Activated T-cell treated with anti-CD3 and anti-CD28 coated beads, Interleukin-2, amount 50 U/mL, for 72 hours (primary cell): ENCODE measurements around the gene DUS1L. TPM values are rescaled to one million over a fixed set of nuclear protein-coding genes. Genes with fewer than 3 reads are reported as not detected.

Experiments
- ATAC-seq, 2 donors: fragments of 150-1000 bp; cut with Tn5 transposase; replicated peaks in 1 of 2; 2 replicates each; pipeline ENCODE4 v1.10.0; 2021; ENCODE audit warnings: moderate library complexity in 2 of 2, mild to moderate bottlenecking in 1 of 2
- DNase-seq, 2 donors: peaks; one replicate each; pipeline ENCODE4 v3.0.0; 2021 to 2022; ENCODE audit warnings: mixed read lengths in 1 of 2
- H3K27ac Mint-ChIP-seq: one replicate; pipeline ENCODE4 v1.8.0; 2022; ENCODE audit warnings: mild to moderate bottlenecking, moderate library complexity, mixed read lengths
- H3K27me3 Mint-ChIP-seq: one replicate; pipeline ENCODE4 v1.8.0; 2022; ENCODE audit warnings: low read depth, mixed read lengths
- H3K36me3 Mint-ChIP-seq, 2 donors: one replicate each; pipeline ENCODE4 v1.8.0; 2022; ENCODE audit warnings: mixed read lengths in 2 of 2, mild to moderate bottlenecking in 1 of 2; ENCODE audit not compliant: insufficient read depth in 2 of 2
- H3K4me1 Mint-ChIP-seq: one replicate; pipeline ENCODE4 v1.8.0; 2022; ENCODE audit warnings: low read depth, mixed read lengths
- H3K4me3 Mint-ChIP-seq, 2 donors: one replicate each; pipeline ENCODE4 v1.8.0; 2022; ENCODE audit warnings: mild to moderate bottlenecking in 2 of 2, mixed read lengths in 2 of 2, moderate library complexity in 2 of 2
- H3K9me3 Mint-ChIP-seq, 2 donors: one replicate each; pipeline ENCODE4 v1.8.0; 2022; ENCODE audit warnings: mixed read lengths in 2 of 2
- total RNA-seq, 2 donors: library from RNA; stranded (reverse); gene quantifications; one replicate each; pipeline ENCODE4 v1.2.3, GENCODE V29; 2022

The DUS1L gene
- total RNA-seq, 2 donors from 2014 or later = 109 to 121 TPM

DNA sequence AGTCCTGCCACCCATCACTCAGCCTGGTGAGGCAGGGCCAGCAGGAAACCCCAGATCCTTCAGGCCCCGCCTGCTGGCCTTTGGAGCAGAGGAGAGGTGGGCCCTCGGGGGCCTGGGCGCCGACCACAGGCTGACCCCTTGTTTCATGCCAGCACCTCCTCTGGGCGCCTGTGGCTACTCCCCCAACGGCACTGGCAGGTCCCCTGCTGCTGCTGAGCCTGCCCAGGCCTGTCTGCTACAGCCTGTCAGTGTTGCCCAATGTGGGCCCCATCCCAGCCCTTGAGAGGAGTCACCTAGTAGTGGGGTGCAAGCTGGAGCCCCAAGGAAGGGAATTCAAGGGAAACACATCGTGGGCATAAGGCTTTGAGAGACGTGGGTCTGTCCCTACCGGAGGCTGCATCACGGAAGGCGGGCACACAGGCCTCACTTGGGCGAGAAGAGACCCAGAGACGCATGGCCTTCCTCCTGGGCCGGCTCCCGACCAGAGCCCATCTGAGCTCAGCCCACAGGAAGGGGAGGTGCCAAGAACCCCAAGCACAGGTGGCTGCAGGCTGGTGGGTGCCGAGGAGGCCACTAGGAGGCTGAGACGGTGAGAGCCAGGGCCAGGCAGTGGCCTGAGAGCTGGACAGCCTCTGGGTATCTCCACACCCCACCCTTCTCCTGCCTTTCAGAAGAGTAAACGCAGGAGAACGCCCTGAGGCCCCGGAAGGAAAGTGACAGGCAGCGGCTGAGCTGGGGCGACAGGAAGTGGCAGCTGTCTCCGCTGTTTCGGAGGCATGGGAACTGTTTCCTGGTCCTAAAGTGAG, 40.5 kb upstream of the DUS1L start:
- ATAC-seq = peak; percentile 89
- Mint-ChIP-seq H3K4me1 (peaks cover 40% of the 10 kb centered on the region), H3K36me3 (no peaks in the 10 kb centered on the region), H3K9me3 (no peaks in the 10 kb centered on the region), H3K27ac (peak overlapping the region; percentile 94), H3K4me3 (peak overlapping the region; percentile 88 to 94), H3K27me3 (no peaks in the 10 kb centered on the region)
- peak; percentile 77 to 79 for DNase-seq

GRCh38 chr17:82105417-82105881, 39.8 kb upstream of the DUS1L start:
- Mint-ChIP-seq H3K4me3 (peak overlapping the region; percentile 88 to 94), H3K36me3 (no peaks in the 10 kb centered on the region), H3K27me3 (no peaks in the 10 kb centered on the region), H3K9me3 (no peaks in the 10 kb centered on the region), H3K4me1 (peaks cover 37% of the 10 kb centered on the region), H3K27ac (no peak overlapping the region)
- DNase-seq (no peak), ATAC-seq (no peak)

DNA sequence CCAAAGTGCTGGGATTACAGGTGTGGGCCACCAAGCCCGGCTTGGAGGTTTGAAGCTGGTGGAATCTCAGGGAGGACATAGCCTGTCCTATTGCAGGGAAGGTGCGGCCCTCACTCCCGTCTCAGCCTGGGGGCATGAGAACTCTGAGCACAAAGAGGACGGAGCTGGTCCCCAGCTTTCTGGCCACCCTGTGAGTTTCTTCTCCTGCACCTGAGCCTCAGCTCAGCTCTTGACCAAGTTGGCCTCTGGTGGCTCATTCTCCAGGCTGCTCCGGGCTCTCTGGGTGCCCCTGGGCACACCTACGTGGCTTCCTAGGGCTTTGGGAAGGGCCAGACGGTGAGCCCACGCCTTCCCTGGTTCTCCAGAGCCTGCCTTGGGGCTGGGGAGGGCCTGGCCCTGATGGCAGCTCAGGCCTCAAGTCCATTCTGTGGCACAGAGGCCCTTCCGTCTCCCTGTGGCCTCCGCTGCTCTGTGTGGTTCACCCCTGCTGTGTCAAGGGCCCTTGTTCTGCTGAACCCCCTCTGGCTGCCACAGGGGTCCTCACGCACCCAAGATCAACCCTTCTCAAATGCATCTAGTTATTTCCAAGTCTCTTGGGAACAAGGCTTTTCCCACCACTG, 39.3 kb upstream of the DUS1L start:
- Mint-ChIP-seq H3K4me1 (peaks cover 35% of the 10 kb centered on the region), H3K4me3 (peak overlapping the region; percentile 88 to 94), H3K27me3 (no peaks in the 10 kb centered on the region), H3K9me3 (no peaks in the 10 kb centered on the region), H3K36me3 (no peaks in the 10 kb centered on the region), H3K27ac (no peak overlapping the region)
- ATAC-seq (no peak), DNase-seq (no peak)

GRCh38 chr17:82103553-82104451, 38.2 kb upstream of the DUS1L start:
- H3K9me3 Mint-ChIP-seq = no peaks in the 10 kb centered on the region
- peak overlapping the region; percentile 8 for H3K27ac Mint-ChIP-seq
- no peaks in the 10 kb centered on the region for H3K36me3 Mint-ChIP-seq
- H3K4me1 Mint-ChIP-seq = peaks cover 34% of the 10 kb centered on the region
- H3K4me3 Mint-ChIP-seq = no peak overlapping the region
- no peak for DNase-seq
- no peak for ATAC-seq
- no peaks in the 10 kb centered on the region for H3K27me3 Mint-ChIP-seq

- no peaks in the 10 kb centered on the region for H3K27me3 Mint-ChIP-seq
- ATAC-seq (no peak), DNase-seq (no peak)
- peaks cover 34% of the 10 kb centered on the region for H3K4me1 Mint-ChIP-seq
- no peak overlapping the region for H3K27ac Mint-ChIP-seq
- H3K9me3 Mint-ChIP-seq = no peaks in the 10 kb centered on the region
- no peaks in the 10 kb centered on the region for H3K36me3 Mint-ChIP-seq
- no peak overlapping the region for H3K4me3 Mint-ChIP-seq
Observed at GRCh38 chr17:82101767-82102679, 36.4 kb upstream of the DUS1L start.

DNA sequence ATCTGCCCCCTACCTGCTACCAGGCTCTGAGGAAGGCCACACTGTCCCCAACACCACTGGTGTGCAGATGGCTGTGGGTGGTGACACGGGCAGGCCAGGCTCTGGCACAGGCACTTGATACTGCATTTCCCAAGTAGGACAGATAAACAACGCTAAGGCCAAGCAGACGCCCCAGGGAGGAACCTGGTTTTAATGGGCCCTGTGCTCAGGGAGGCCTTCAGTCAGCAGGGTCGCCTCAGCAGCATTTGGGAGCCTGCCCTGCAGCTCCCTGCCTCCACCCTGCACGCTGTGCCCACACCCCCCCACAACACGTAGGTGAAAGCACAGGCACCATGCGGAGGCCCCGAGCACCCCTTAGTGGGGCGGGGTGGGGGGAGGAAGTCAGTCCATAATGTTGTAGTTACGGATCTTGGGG, 35.7 kb upstream of the DUS1L start:
- H3K36me3 Mint-ChIP-seq = no peaks in the 10 kb centered on the region
- no peaks in the 10 kb centered on the region for H3K9me3 Mint-ChIP-seq
- peaks cover 34% of the 10 kb centered on the region for H3K4me1 Mint-ChIP-seq
- DNase-seq = no peak
- no peak overlapping the region for H3K27ac Mint-ChIP-seq
- H3K27me3 Mint-ChIP-seq = no peaks in the 10 kb centered on the region
- H3K4me3 Mint-ChIP-seq = no peak overlapping the region
- no peak for ATAC-seq

GRCh38 chr17:82100502-82101298, 35.1 kb upstream of the DUS1L start:
- no peak for DNase-seq
- H3K4me1 Mint-ChIP-seq = peaks cover 34% of the 10 kb centered on the region
- peak overlapping the region; percentile 83 to 88 for H3K4me3 Mint-ChIP-seq
- no peak overlapping the region for H3K27ac Mint-ChIP-seq
- no peak for ATAC-seq
- no peaks in the 10 kb centered on the region for H3K9me3 Mint-ChIP-seq
- no peaks in the 10 kb centered on the region for H3K36me3 Mint-ChIP-seq
- no peaks in the 10 kb centered on the region for H3K27me3 Mint-ChIP-seq

- Mint-ChIP-seq H3K4me1 (peaks cover 23% of the 10 kb centered on the region), H3K9me3 (no peaks in the 10 kb centered on the region), H3K36me3 (no peaks in the 10 kb centered on the region), H3K4me3 (peak overlapping the region; percentile 83 to 88), H3K27ac (peak overlapping the region; percentile 60), H3K27me3 (no peaks in the 10 kb centered on the region)
- DNase-seq (peak in 1 of 2 donors; percentile 29), ATAC-seq (peak; percentile 2)
Observed at GRCh38 chr17:82098939-82099763, 33.5 kb upstream of the DUS1L start.

DNA sequence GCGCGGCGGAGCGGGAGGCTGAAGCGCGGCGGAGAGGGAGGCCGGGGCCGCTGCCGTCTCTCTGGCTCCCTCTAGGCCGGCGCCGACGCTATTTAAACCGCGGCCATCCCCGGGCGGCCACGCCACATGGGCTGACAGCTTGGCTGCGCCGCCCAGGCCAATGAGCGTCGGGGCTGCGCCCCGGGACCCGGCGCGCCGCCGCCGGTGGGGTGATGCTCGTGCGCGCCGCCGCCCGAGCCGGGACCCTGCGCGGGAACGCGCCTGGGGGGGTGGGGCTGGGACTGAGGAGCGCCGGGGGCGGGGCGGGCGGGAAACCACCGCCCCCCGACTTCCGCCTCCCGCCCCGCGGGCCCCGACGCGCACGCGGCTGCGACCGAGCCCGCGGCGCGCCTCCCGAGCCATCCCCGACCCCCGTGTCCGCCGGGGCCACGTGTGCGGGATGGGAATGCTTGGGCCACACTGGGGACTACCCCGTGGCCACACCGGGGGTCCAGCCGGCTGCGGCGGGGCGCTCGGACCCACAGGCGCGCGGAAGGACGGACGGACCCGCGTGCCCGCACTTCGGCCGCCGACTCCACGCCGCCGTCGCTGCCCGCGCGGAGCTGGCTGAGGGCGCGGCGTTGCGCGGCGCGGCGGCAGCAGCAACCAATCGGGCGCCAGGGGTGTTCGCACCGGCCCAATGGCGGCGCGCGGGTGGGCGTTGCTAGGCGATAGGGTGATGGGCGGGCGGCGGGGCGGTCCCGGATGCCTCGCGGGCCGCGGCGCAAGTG, 32.8 kb upstream of the DUS1L start, which contains the start of gene FASN:
TSS of gene FASN (minus strand) at position 68 of the 770 bp plus-strand sequence. CDS start 1,791 bp downstream, outside the sequence.
- Mint-ChIP-seq H3K9me3 (no peaks in the 10 kb centered on the region), H3K4me3 (peak within 1 kb of the TSS; percentile 75 to 79), H3K27ac (no peak within 1 kb of the TSS), H3K27me3 (no peaks in the 10 kb centered on the region), H3K36me3 (peaks cover 0 to under 1% of the 10 kb centered on the region in 2 donors), H3K4me1 (peaks cover 23% of the 10 kb centered on the region)
- DNase-seq = peak; percentile 96 to 97
- peak; percentile 82 to 86 for ATAC-seq

- Mint-ChIP-seq H3K4me1 (peaks cover 23% of the 10 kb centered on the region), H3K36me3 (peaks cover 0 to 1% of the 10 kb centered on the region in 2 donors), H3K27me3 (no peaks in the 10 kb centered on the region), H3K9me3 (no peaks in the 10 kb centered on the region), H3K4me3 (peak overlapping the region; percentile 75), H3K27ac (no peak overlapping the region)
- ATAC-seq (no peak), DNase-seq (no peak)
Observed at GRCh38 chr17:82097919-82098168, 32.2 kb upstream of the DUS1L start.
